Erythroblast (primary cell): Measurements from ENCODE around the gene ERN1.

Experiments
- GATA1 ChIP-seq: IDR thresholded peaks from 2 replicates; pipeline ENCODE4 v1.6.1; 2011; ENCODE audit warnings: low read depth, mild to moderate bottlenecking, control low read depth, low read length, moderate library complexity
- POLR2A ChIP-seq: IDR thresholded peaks from 2 replicates; pipeline ENCODE4 v1.6.1; 2011; ENCODE audit warnings: mild to moderate bottlenecking, low read length

- TF ChIP-seq POLR2A (no peak), GATA1 (no peak)
Measured at GRCh38 chr17:64174686-64175456, 44.9 kb upstream of the ERN1 start.
